NCI-H446 (cell line): ENCODE results near the gene ASIP.
"Not testable (repeated sequence)": the region's sequence is repeated elsewhere in the genome, so short reads cannot be mapped to it uniquely, and the experiment has no call there.

Source experiments
- DNase-seq, 2 experiments: peaks; one replicate each; lab custom pipeline; 2025; lab: John Stamatoyannopoulos, UW

Gene ASIP

GRCh38 chr20:34240693-34241615 lies at the start of gene ASIP:
Gene ASIP (plus strand): TSS chr20:34241423. CDS start chr20:34260375, 18,952 bp downstream.
- no peak for DNase-seq

- DNase-seq = no peak
Measured at GRCh38 chr20:34193051-34193450, 48.2 kb upstream of the ASIP start.

DNA sequence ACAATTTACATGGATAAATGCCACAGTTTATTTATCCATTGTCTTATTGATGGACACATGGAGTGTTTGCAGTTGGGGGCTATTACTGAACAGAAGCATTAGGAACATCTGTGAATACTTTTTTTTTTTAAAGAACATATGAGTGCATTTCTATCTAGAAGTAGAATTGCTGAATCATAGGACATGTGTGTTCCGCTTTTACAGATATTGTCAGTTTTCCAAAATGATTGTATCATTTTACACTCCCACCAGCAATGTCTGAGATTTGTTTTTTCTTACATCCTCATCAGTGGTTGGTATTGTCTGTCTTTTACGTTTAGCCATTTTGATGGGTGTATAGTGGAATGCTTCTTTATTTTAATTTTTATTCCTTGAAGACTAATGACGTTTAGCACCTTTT lies 42.0 kb upstream of the ASIP start:
- DNase-seq = no peak

DNA sequence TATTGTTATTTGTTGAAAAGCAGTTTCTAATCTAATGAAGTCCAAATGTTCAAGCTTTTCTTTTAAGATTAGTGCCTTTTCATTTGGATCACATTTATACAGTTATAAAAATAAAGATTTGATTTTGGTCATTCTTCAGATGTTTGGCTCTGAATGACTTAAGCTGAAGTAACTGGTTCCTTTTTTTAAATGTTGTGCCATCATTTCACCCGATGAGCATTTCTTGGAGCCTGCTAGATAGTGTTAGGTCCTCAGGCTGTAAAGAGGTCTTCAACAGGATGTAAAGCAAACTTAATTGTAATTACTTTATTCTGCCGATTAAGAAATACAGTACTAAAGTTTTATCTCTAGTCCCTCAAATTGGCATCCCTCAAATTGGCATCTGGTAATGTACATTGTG lies 41.2 kb upstream of the ASIP start:
- no peak for DNase-seq

DNA sequence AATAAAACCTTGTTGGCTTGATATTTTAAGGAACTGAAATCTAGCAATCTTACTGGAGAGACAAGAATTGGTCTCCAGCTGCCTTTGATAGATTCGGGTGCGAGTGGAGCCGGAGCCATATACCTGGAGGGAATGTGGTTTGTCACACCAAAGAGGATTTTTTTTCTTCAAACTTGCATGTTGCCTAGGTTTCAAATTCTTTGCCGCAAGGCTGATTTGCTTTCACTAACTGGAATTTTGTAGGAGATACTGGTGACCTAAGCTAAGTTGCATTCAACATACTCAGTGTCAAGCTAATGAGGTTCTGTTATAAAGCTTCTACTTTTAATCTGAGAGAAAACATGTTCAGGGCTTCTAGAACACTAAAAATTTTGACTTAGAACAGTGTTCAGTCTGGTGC lies 39.7 kb upstream of the ASIP start:
- DNase-seq = no peak

GRCh38 chr20:34205172-34205880 lies 35.9 kb upstream of the ASIP start:
- not testable (repeated sequence) for DNase-seq

DNA sequence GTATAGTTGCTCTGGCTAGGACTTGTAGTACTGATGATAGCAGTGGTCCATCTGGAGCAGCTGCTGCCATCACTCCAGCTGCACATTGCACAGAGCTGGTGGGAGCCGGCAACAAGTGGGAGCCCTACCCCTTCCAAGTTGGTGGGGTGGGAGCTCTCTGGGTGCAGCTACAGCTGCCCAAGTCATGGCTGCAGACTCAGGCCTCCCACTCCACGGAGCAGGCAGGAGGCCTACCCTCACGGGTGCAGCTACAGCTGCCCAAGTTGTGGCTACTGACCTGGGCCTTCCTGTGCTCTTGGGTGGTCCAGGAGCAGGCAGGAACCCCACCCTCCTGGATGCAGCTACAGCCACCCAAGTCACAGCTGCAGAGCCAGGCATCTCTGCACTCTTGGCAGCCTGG lies 32.1 kb upstream of the ASIP start:
- no peak for DNase-seq

- DNase-seq = no peak
Measured at GRCh38 chr20:34210271-34210670, 31.0 kb upstream of the ASIP start.

GRCh38 chr20:34211591-34211990 lies 29.6 kb upstream of the ASIP start:
- DNase-seq = no peak

- DNase-seq = no peak
Measured at GRCh38 chr20:34213213-34213612, 28.0 kb upstream of the ASIP start.

- DNase-seq = peak; percentile 7 to 61
Measured at GRCh38 chr20:34215711-34216381, 25.4 kb upstream of the ASIP start.

- DNase-seq = no peak
Measured at GRCh38 chr20:34216382-34216742, 24.9 kb upstream of the ASIP start.

DNA sequence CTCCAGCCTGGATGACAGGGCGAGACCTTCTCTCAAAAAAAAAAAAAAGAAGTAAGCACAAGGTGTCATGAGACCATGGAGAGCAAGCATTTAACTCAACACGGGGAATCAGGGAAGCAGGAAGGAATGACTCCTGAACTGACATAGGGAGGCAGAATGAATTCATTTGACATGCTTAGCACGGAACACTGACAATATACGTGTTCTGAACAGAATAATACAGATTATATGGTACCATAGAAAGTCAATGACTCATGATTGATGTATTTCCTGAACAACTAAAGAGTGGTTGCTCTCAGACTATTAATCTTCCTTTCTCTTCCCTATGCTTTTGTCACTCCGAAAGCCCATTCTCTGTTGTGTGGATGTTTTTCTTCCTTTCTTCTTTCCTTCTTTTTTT lies 20.7 kb upstream of the ASIP start:
- DNase-seq = no peak

DNA sequence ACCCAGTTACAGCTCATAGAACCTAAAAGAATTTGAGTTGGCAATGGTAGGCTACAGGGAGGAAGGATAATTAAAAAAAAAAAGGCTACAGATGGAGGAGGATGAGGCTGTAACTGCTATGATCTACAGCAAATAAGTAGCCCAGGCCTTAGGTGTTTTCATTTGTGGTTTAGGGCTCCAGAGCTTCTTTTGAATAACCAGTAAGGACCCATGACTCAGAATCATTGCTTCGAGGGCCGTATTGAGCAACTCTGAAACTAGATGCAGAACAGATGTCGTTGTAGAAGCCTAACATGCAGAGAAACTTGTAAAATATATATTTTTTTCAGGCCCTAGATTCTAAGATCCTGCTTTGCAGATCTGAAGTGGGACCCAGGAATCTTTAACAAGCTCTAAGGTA lies 19.0 kb upstream of the ASIP start:
- DNase-seq = no peak

- not testable (repeated sequence) for DNase-seq
Measured at GRCh38 chr20:34224251-34224650, 17.0 kb upstream of the ASIP start.

DNA sequence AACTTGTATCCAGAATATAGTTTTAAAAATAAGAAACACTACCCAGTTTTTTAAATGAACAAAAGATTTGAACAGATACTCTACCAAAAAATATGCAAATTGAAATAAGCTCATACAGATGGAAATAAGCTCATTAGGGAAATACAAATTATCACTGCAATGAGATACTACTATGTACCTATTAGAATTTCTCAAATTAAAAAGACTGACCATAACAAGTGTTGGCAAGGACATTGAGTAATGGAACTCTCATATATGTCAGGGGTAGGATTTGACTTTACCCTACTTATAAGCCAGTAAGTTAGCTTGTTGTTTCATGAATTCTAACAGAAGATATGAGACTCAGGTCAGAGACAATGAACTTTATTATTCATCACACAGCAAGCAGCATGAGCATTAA lies 9.6 kb upstream of the ASIP start:
- DNase-seq = no peak

GRCh38 chr20:34232494-34233087 lies 8.6 kb upstream of the ASIP start:
- DNase-seq = no peak

DNA sequence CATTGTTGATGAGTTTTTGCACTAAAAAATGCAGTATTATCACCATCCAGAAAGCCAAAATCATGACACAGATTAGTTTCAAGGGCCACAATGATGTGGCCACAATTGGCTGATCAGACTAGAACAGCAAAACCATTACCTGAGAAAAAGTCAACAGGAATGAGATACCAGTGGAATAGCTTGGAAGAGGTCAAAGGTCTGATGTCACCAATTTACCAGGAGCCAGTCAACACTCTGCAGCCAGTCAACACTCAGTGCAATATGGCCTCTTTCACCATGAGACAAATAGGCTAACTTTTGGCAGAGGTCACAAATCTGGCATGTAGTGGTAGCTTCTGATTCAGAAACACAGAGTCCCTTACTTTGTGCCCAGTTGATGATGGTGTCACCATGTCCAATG lies 7.5 kb upstream of the ASIP start:
- no peak for DNase-seq

DNA sequence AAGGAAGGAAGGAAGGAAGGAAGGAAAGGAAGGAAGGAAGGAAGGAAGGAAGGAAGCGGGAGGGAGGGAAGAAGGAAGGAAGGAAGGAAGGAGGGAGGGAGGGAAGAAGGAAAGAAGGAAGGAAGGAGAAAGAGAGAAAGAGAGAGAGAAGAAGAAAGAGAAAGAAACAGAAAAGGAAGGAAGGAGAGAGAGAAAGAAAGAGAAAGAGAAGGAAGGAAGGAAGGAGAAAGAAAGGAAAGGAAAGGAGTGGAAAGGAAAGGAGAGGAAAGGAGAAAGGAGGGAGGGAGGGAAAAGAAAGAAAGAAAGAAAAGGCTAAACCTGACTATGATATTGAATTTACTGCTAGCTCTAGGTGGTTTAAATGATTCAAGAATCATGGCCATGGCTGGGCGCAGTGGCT lies 5.3 kb upstream of the ASIP start:
- no peak for DNase-seq

- no peak for DNase-seq
Measured at GRCh38 chr20:34237942-34238341, 3.3 kb upstream of the ASIP start.

- DNase-seq = no peak
Measured at GRCh38 chr20:34240121-34240520, 1.1 kb upstream of the ASIP start.

GRCh38 chr20:34242015-34242414 lies 792 bp downstream of the ASIP start:
- DNase-seq = not testable (repeated sequence)
